Inflammatory macrophage (primary cell): ENCODE measurements around the gene RHOJ.

Source experiments
- DNase-seq, 2 donors: peaks; one replicate each; pipeline ENCODE4 v3.0.0-alpha.2; 2020 to 2022

The RHOJ gene

DNA sequence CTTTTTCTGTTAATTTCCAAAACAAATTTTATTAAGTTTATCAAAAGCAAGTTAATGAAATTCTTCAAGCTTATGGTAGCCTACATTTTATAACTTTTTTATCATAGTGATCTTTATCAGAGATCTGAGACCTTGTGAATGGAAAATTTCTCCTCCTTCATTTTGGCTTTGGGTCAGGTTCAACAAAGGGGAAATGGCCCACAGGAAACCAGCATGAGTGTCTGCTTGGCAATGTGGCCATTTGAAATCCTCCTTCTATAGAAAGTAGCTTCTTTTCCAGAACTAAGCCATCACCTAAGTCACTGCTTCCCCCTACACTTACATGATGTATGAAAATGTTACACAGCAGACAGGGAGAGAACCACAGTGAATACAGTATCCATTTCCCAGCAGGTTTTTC, 1.6 kb downstream of the RHOJ start:
- no peak for DNase-seq

DNA sequence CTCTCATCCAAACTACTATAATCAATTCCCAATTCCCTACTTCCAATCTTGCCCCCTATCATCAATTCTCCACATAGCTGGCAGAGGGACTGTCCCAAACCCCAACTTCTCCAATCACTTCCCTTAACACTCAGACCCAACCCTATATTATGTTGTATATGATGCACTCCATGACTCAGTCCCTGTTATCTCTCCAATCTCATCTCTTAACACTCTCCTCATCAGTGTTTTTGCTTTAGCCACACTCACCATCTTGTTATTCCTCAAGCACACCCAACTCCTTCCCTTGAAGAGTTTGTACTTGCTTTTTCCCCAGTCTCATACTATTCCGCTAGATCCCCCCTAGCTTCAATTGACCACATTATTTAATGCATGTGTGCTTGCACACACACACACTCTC, 4.9 kb downstream of the RHOJ start:
- no peak for DNase-seq

DNA sequence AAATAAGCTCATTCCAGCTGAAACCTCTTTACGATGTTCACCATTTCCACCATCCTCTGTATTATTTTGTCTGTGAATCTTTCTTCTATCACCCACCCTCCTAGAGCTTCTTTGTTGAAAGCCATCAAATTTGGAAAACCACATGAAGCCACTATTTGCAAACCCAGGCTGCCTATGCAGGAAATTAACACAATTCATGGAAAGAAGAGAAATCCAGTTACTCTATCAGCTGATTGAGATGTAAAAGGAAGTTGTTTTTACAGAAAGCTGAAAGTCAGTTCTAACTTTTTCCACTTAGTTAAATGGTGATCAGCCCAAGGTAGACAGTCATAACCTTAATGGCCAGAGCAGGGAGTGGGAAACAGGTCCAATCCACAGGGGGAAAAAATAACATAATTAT, 6.6 kb downstream of the RHOJ start:
- DNase-seq: no peak

DNA sequence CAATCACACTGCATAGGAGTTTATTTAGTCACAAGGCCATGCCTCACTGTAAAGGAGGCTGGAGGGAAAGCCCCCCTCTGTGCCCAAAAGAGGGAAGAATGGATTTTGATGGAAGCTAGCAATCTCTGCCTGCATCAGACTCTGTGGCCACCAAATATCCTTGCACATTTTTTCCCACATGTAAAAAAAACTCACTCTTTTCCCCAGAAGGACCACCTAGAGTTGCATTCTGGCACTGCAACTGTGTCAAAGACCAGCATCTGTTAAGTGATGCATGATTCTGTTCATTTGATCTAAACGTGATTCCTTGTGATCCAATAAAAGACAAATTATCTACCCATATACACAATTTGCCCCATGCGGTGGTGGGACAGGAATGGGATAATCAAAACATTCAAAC, 8.0 kb downstream of the RHOJ start:
- DNase-seq: no peak

DNA sequence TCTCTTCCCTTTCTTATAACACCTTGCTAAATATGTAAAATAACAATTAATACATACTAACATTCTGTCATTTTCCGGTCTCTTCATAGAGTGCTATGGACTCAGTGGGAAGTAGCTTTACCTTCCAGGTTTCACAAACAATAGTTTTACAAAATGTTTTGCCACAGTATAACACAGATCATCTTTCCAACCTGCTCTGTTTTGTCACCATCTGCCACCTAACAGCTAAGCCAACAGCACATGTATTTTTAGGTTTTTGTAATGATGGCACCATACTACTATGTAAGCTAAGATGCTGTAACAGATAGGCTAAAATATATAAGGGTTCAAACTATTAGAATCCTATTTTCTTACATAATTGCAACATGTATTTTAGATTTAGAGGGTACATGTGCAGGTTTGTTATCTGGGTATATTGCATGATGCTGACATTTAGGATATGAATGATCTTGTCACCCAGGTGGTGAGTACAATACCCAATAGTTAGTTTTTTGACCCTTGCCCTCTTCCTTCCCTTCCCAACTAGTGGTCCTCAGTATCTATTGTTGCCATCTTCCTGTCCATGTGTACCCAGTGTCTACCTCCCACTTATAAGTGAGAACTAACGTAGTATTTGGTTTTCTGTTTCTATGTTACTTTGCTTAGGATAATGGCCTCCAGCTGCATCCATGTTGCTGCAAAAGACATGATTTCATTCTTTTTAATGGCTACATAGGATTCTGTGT, 8.7 kb downstream of the RHOJ start:
- no peak for DNase-seq

DNA sequence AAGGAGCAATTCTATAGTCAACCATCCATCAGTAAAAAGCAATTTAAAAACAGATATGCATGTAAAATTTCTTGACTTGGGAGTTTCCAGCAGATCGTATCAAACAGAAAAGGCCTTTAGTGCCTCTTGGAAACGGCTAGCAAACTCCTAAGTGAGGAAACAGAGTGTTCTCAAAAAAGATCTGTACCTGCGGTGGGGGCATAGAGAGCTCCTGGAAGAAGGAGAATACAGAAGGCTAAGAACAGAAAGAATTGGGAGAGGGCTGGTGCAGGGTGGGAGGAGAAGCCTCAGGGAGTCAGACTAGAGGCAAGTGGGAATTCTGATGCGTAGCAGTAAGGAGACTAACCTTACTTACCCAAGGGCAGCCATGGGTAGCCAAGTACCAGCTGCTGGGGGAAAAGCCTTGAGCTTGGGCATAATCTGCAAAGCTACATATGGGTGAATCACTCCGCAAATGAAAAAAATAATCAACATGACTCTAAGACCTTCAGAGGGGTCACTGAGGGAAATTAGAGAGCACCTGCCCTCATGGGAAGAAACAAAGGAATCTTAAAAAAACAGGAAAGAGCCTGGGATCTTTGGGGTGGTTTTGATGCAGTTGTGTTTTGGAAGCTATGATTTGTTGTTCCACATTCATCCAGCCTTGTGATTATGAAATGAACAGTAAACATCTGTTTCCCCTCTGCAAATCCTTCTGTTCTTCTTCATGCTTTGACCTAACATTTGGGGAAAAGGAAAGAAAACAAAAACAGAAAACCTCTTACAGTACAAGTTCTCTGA, 10.4 kb downstream of the RHOJ start:
- no peak for DNase-seq

DNA sequence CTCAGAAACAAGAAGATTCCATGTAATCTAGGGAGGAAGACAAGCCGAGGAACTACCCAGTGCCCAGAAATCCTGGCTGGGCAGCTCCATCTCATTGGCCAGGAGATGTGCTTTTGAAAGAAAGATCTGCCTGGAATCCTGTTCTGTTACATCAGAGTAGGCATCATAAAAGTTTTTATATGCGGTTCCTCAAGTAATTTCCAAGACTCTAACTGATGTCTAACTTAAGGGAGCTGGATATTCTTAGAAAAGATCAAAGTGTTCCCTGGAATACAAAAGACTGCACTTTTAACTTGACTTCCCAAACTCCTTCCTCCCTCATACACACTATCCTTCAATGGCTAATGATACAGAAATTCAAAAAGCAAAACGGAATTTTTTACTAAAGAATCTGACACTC, 16.3 kb downstream of the RHOJ start:
- no peak for DNase-seq

DNA sequence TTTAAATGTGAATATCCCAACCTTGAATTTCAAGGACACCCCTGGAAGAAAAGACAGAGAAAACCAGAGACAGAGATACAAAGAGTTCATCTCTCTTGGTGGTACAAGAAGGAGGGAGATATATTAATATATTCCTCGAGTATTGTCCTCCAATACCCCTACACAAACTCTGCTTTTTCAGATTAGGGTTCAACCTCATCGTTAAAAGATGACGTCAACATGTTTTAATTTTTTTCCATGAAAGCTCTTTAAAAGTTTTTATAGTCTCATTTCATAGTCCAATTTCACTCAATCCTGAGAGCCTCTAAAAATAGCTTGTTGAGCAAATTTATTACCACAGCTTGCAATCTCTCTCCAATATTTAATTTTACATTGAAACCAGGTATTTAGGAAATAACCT, 19.4 kb downstream of the RHOJ start:
- DNase-seq: no peak

DNA sequence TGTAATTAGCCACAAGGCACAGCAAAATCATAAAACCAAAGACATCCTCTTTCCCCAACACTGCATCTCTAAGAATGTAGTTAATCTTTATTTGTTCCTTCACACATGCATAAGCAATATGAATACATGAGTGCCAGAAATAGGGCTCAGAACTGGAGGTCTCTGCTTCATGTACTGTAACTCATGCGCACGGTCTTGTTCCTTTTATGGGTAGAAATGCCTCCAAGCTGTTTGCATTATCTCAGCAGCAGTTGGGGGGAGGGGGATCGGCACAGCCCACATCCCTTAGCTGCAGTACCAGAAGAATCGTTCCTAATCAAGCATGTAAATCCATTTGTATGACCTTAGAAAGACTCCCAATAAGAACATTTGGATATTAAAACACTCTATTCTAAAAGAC, 20.0 kb downstream of the RHOJ start:
- no peak for DNase-seq

DNA sequence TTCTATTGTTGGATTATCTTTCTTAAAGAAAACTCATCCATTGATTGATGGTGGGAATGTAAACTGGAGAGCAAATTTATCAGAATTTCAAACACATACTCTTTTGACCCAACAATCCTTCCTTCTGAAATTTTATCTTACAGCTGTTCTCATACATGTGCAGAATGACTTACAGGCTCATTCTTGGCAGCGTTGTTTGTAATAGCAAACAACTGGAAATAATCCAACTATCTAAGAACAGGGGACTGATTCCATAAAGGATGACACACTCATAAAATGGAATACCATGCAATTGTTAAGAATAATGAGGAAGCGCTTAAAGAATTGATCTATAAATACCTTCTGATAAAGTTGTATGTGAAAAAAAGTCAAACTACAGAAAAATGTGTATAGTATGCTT, 24.0 kb downstream of the RHOJ start:
- no peak for DNase-seq

DNA sequence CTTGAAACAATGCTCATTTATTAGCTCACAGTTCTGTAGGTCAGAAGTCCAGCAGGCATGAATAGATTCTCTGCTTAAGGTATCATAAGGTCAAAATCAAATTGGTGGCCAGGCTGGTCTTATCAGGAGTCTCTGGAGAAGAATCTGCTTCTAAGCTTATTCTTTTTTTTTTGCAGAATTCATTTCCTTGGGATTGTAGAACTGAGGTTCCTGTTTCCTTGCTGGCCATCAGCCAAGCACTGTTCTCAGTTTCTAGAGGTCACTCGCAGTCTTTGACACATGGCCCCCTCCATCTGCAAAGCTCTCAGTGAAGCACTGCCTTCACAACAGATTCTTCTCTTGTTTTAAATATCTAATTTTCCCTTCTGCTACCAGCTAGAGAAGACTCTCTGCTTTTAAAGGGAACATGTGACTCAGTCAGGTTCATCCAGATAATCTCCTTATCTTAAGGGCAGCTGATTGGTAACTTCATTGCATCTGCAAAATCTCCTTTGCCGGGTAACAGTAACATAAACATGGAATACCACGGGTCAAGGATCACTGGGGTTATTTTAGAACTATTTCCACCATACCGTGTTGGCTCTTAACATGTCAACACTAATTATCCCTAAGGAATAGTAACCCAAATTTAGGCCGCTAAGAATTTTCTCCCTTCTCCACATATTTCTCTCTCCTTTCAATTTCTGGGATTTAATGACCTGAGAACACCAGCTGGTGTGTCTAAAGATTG, 25.3 kb downstream of the RHOJ start:
- no peak for DNase-seq

DNA sequence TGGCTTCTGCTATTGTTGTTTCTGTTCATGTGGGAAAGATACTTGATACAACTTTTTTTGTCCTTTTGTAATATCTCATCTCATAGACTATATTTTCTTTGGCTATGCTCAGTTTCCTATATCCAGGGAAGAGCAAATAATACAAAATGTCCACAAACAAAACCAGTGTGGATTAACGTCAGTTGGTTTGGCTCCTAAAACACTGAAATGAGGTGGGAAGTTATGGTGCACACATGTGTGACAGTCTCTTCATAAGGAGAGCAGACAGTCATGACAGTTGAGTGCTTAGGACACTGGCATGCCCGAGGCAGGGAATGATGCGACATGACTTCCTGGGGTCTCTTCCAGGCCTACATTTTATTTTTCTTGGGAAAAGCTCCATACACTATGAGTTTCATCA, 27.5 kb downstream of the RHOJ start:
- no peak for DNase-seq

DNA sequence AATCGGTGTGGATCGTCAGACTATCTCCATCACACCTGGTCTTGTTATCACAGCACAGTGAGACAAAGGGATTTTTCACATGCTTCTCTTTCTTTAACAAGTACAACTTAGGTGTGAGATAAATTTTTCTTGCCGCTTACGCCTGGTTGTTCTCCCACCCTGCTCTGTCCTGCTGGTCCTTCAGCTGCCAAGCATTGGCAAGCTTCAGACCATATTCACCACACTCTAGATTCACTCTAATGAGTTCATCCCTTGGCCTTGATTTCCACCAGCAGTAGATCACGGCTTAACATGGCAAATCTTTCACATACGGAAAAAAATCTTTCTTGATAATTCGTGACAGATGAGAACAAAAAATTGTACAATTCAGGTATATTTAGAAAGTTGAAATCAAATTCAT, 33.5 kb downstream of the RHOJ start:
- DNase-seq: no peak

DNA sequence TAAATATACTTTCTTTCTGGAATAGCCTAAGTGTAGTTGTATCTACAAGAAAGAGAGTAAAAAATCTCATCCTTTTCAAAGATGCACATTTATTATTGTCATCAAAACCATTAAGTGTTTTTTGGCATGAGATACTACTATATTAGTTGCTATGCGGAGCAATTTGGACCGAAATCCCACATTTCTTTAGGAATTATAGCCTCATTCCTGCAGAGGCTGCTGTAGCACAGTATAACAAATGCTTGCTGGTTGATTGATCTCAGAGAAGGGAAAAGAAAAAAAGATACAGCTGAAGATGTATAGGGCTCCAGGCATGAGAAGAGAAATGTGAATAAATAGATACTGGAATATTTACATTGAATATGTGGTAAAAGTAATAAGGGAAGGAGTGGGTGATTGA, 36.0 kb downstream of the RHOJ start:
- DNase-seq: no peak

DNA sequence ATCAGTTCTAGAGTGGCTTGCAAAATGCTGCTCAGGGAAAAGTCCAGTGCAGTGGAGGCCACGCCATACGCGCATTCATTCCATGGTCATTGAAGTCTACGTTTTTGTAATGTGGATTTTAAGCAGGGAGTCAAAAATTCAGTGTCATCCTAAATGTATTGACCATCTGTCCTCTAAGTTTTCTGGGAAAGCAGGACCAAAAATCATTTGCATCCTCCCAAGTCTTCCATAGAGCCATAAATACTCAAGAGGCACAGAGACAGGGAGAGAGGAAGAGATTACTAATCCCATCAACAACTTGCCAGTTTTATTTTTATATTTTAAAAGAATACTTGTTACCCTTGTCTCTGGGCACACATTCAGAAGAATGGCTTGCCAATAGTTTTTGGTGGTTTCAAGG, 36.9 kb downstream of the RHOJ start:
- DNase-seq: no peak

DNA sequence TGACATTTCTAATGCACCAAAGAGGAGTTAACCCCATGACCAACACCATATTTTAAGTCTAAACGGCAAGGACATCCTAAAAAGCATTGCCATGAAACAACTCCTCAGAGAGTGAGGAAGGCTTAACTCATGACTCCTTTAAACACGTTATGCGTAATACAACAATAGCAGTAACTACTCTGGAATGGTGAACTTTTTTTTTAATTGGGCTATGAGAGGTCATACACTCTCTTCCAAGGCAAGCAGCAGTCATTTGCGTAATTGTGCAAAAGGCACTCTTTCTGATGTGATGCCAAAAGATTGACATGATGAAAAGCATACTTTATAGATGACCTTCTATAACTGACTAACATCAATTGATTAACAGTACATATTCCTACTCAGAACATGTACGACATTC, 39.4 kb downstream of the RHOJ start:
- no peak for DNase-seq

DNA sequence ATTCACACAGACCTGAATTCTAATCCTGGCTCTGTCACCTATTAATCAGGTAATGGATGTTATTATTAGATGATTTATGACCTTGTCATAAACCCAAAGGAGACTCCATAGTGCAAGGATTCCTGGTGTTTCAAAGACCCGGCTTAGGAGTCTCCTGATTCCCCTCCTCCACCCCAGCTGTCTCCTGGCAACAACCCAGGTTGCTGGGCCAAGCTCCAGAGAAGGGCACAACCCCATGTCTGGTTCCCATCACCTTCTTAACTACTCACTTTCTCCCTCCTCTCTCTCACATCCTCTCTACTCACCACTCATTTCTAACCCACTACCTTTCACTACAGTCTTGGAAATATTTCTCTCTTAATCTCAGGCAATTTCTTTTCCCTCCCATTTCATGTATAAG, 41.6 kb downstream of the RHOJ start:
- DNase-seq: no peak

DNA sequence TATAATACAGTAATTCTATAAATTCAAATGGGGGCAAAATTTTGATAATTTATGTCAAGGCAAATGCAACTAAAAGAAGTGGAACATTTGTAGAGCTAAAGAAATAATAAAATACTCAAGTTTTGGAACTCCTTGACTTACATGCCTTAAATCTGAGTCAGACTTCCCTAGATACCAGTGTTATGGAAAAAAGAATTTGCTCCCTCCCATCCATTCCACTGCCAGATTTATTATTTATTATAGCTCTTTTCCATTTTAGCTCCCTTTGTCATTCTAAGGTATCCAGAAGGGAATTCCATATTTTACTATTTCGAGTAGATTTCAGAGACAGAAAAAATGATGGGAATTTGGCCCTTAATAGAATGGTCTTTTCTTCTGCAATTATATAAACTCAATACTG, 44.0 kb downstream of the RHOJ start:
- DNase-seq: no peak

DNA sequence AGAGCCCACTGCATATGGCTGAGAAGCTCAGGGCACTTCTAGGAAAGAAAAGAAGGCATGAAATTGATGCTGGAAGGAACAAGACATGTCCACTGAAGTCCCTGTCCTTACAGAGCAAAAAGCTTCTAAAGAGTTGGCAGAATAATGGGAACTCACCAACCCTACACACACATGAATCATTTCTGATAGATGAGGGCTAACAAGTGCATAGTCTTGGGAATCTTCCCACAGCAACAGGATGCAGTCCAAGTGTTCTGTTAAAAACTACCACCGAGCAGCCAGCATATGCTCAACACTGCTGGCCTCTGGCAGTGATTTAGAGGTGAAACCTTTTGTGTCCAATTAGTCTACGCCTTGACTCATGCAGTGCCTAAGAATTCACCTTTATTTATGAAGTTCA, 44.8 kb downstream of the RHOJ start:
- no peak for DNase-seq

DNA sequence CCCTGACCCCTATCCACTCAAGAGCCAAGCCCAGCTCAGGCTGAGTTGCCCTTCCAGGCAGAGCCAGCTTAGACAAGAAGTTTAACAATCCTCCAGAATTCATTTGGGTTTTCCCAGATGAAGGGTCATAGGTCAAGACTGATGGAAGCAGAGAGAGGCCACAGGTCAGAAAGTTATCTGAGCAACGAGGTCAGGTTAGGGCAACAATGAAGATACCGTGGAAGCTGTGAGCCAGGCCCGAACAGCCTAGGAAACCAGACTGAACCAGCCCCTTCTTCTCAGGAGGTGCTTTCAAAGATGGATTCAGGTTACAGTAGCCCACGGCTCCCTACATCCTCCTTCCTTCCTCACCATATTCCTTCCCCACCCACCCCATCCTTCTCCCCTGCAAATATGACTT, 53.1 kb downstream of the RHOJ start:
- DNase-seq: no peak

DNA sequence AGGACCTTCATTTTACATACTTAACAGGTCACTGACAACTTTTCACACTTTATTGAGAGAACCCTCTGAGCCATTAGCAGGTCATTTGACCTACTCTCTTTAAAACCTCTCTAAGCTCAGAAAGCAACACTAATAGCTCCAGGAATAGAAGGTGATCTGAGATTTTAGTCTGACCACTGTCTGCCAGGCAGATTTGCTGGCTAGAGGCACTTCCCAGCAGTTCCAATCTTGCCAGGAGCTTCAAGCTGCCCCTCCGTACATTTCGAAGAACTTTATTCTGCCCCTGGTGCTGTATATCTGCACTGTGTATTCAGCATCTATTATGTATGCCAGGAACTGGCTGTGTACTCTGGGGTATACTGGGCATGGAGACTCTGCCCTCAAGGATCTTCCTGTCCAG, 58.2 kb downstream of the RHOJ start:
- DNase-seq: no peak

DNA sequence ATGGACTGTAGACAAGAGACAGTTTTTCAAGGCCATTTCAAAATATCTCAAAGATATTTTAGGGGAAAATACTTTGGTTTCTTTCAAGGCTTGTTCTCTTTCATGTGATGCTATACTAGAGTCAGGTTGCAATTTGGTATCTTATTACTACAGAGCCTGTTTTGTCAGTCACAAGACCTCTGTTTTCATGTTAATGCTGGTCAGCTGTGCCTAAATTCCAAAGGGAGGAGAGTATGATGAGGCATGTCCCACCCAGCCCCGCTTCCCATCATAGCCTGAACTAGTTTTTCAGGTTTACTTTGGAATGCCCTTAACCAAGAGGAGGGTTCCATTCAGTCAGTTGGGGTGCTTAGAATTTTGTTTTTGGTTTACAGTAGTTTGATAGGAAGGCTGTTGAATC, 61.9 kb downstream of the RHOJ start:
- DNase-seq: no peak

DNA sequence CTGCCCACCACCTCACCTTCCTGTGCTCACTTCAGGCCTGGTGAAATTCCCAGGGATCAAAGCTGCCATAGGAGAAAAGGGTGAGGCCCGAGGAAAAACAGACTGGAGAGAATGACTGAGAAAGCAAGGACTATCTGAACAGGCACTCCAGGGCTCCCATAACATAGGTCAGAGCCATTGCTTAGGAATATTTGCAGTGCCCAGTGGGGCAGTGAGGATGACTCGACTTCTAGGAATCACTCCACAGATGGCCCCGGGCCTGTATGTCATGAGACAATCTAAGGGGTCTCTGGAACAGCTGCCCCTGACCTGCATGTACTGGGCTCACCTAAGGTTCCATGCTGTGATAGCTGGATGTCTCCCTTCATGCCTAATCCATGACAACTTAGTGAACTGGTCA, 62.9 kb downstream of the RHOJ start:
- DNase-seq: no peak

DNA sequence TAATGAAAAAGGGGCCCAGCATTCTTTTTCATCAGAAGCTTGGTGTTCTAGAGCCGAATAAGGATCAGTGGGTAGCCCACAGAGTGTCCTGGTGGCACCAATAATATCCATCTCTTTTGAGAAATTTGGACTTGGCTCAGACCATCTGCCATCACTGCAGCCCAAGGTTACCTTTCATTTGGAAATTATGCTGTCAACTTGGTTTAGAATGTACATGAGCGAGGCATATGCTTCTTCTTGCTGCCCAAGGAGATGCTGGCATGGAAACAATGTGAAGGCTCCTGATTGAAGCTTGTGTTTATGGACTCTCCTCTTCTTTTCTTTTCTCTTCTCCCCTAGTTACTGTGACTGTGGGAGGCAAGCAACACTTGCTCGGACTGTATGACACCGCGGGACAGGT, 64.5 kb downstream of the RHOJ start:
- DNase-seq: no peak
